CMK (cell line): Measurements from ENCODE around the gene TXNRD1.

Experiments
- DNase-seq: peaks from one replicate; pipeline ENCODE4 v3.0.0-alpha.2; 2010; ENCODE audit warnings: low read depth

TXNRD1 gene

GRCh38 chr12:104350211-104351056 is 134.9 kb downstream of the TXNRD1 start:
- no peak for DNase-seq

- DNase-seq: no peak
Observed at GRCh38 chr12:104351057-104351983, 135.7 kb downstream of the TXNRD1 start.

- no peak for DNase-seq
Observed at GRCh38 chr12:104352106-104352713, 136.6 kb downstream of the TXNRD1 start.

- DNase-seq: no peak
Observed at GRCh38 chr12:104353012-104353981, 137.7 kb downstream of the TXNRD1 start.

- no peak for DNase-seq
Observed at GRCh38 chr12:104354167-104354867, 138.7 kb downstream of the TXNRD1 start.

- DNase-seq: no peak
Observed at GRCh38 chr12:104354868-104355570, 139.4 kb downstream of the TXNRD1 start.

- no peak for DNase-seq
Observed at GRCh38 chr12:104355630-104356029, 140.1 kb downstream of the TXNRD1 start.

GRCh38 chr12:104356231-104357115 is 140.9 kb downstream of the TXNRD1 start:
- DNase-seq: no peak

GRCh38 chr12:104357421-104357952 is 141.9 kb downstream of the TXNRD1 start:
- DNase-seq: no peak

- peak; percentile 17 for DNase-seq
Observed at GRCh38 chr12:104358353-104359003, 142.9 kb downstream of the TXNRD1 start.

- DNase-seq: no peak
Observed at GRCh38 chr12:104359216-104359615, 143.6 kb downstream of the TXNRD1 start.

- no peak for DNase-seq
Observed at GRCh38 chr12:104360157-104360556, 144.6 kb downstream of the TXNRD1 start.

GRCh38 chr12:104360983-104361707 is 145.6 kb downstream of the TXNRD1 start:
- no peak for DNase-seq

GRCh38 chr12:104365921-104366410 is 150.4 kb downstream of the TXNRD1 start:
- no peak for DNase-seq

GRCh38 chr12:104369708-104370107 is 154.1 kb downstream of the TXNRD1 start:
- no peak for DNase-seq

- DNase-seq: no peak
Observed at GRCh38 chr12:104371043-104371870, 155.7 kb downstream of the TXNRD1 start.
